ENCODE data around the gene ULBP1.
"Not testable (repeated sequence)": the region's sequence is repeated elsewhere in the genome, so short reads cannot be mapped to it uniquely, and the experiment has no call there.

The ULBP1 gene

GRCh38 chr6:150001295-150002008, 37.7 kb downstream of the ULBP1 start:
- Mint-ChIP-seq H3K27ac (peak overlapping the region; percentile 31), H3K4me1 (peaks cover 37% of the 10 kb centered on the region), H3K36me3 (no peaks in the 10 kb centered on the region), H3K9me3 (no peaks in the 10 kb centered on the region), H3K27me3 (peaks cover 6% of the 10 kb centered on the region), H3K4me3 (peak overlapping the region; percentile 34)

GRCh38 chr6:150002710-150003109, 39.0 kb downstream of the ULBP1 start:
- Mint-ChIP-seq H3K36me3 (no peaks in the 10 kb centered on the region), H3K27ac (no peak overlapping the region), H3K27me3 (peaks cover 2% of the 10 kb centered on the region), H3K4me1 (peaks cover 42% of the 10 kb centered on the region), H3K4me3 (no peak overlapping the region), H3K9me3 (no peaks in the 10 kb centered on the region)

- Mint-ChIP-seq H3K4me1 (peaks cover 42% of the 10 kb centered on the region), H3K4me3 (peak overlapping the region; percentile 87)
Measured at GRCh38 chr6:150003599-150003998, 39.9 kb downstream of the ULBP1 start.

GRCh38 chr6:150004101-150004782, 40.5 kb downstream of the ULBP1 start:
- Mint-ChIP-seq H3K27me3 (peaks cover 7% of the 10 kb centered on the region), H3K27ac (peak overlapping the region; percentile 16), H3K9me3 (no peaks in the 10 kb centered on the region), H3K36me3 (no peaks in the 10 kb centered on the region), H3K4me1 (peaks cover 42% of the 10 kb centered on the region), H3K4me3 (peak overlapping the region; percentile 87)

More at GRCh38 chr6:150003599-150003998, 39.9 kb downstream of the ULBP1 start:
- not testable (repeated sequence) for H3K36me3 Mint-ChIP-seq, H3K27me3 Mint-ChIP-seq, H3K9me3 Mint-ChIP-seq, H3K27ac Mint-ChIP-seq

- Mint-ChIP-seq H3K36me3 (no peaks in the 10 kb centered on the region), H3K4me1 (peaks cover 42% of the 10 kb centered on the region), H3K4me3 (peak overlapping the region; percentile 87), H3K27me3 (peaks cover 12% of the 10 kb centered on the region), H3K9me3 (no peaks in the 10 kb centered on the region), H3K27ac (peak overlapping the region; percentile 51)
Measured at GRCh38 chr6:150004783-150005717, 41.3 kb downstream of the ULBP1 start.

GRCh38 chr6:150005761-150006651, 42.3 kb downstream of the ULBP1 start:
- H3K36me3 Mint-ChIP-seq: no peaks in the 10 kb centered on the region
- no peak overlapping the region for H3K27ac Mint-ChIP-seq
- H3K9me3 Mint-ChIP-seq: no peaks in the 10 kb centered on the region
- peak overlapping the region; percentile 87 for H3K4me3 Mint-ChIP-seq
- peaks cover 19% of the 10 kb centered on the region for H3K27me3 Mint-ChIP-seq
- H3K4me1 Mint-ChIP-seq: peaks cover 34% of the 10 kb centered on the region

GRCh38 chr6:150006961-150007464, 43.3 kb downstream of the ULBP1 start:
- H3K27ac Mint-ChIP-seq: no peak overlapping the region
- H3K27me3 Mint-ChIP-seq: peaks cover 28% of the 10 kb centered on the region
- peaks cover 24% of the 10 kb centered on the region for H3K4me1 Mint-ChIP-seq
- H3K4me3 Mint-ChIP-seq: no peak overlapping the region
- no peaks in the 10 kb centered on the region for H3K36me3 Mint-ChIP-seq
- no peaks in the 10 kb centered on the region for H3K9me3 Mint-ChIP-seq

- Mint-ChIP-seq H3K27me3 (peaks cover 40% of the 10 kb centered on the region), H3K4me3 (no peak overlapping the region), H3K4me1 (peaks cover 18% of the 10 kb centered on the region), H3K9me3 (no peaks in the 10 kb centered on the region), H3K36me3 (no peaks in the 10 kb centered on the region), H3K27ac (no peak overlapping the region)
Measured at GRCh38 chr6:150008588-150008987, 44.8 kb downstream of the ULBP1 start.

- not testable (repeated sequence) for H3K9me3 Mint-ChIP-seq, H3K36me3 Mint-ChIP-seq, H3K4me3 Mint-ChIP-seq, H3K27ac Mint-ChIP-seq
- peaks cover 70% of the 10 kb centered on the region for H3K27me3 Mint-ChIP-seq
- peaks cover 13% of the 10 kb centered on the region for H3K4me1 Mint-ChIP-seq
Measured at GRCh38 chr6:150012846-150013784, 49.4 kb downstream of the ULBP1 start.

- Mint-ChIP-seq H3K4me1 (peaks cover 13% of the 10 kb centered on the region), H3K4me3 (peak overlapping the region; percentile 75), H3K27me3 (peaks cover 66% of the 10 kb centered on the region)
- H3K27ac Mint-ChIP-seq, H3K9me3 Mint-ChIP-seq, H3K36me3 Mint-ChIP-seq: not testable (repeated sequence)
Measured at GRCh38 chr6:150013785-150014622, 50.3 kb downstream of the ULBP1 start.

GRCh38 chr6:150014623-150015280, 51.0 kb downstream of the ULBP1 start:
- H3K4me3 Mint-ChIP-seq, H3K27ac Mint-ChIP-seq: not testable (repeated sequence)

GRCh38 chr6:150015281-150016001, 51.7 kb downstream of the ULBP1 start:
- not testable (repeated sequence) for H3K9me3 Mint-ChIP-seq, H3K4me3 Mint-ChIP-seq, H3K27ac Mint-ChIP-seq, H3K36me3 Mint-ChIP-seq
- Mint-ChIP-seq H3K4me1 (peaks cover 13% of the 10 kb centered on the region), H3K27me3 (peaks cover 64% of the 10 kb centered on the region)

More at GRCh38 chr6:150014623-150015280, 51.0 kb downstream of the ULBP1 start:
- H3K36me3 Mint-ChIP-seq, H3K9me3 Mint-ChIP-seq: not testable (repeated sequence)
- peaks cover 13% of the 10 kb centered on the region for H3K4me1 Mint-ChIP-seq
- H3K27me3 Mint-ChIP-seq: peaks cover 69% of the 10 kb centered on the region
